ENCODE measurements around the gene SOX6. TPM values are rescaled to one million over a fixed set of nuclear protein-coding genes. Genes with fewer than 3 reads are reported as not detected.

SOX6 gene
- total and polyA plus RNA-seq, 2 donors (not counting 3 experiments of a cell fraction or from before 2014, with no cell fraction given), result 0.14 to 3.7 TPM

DNA sequence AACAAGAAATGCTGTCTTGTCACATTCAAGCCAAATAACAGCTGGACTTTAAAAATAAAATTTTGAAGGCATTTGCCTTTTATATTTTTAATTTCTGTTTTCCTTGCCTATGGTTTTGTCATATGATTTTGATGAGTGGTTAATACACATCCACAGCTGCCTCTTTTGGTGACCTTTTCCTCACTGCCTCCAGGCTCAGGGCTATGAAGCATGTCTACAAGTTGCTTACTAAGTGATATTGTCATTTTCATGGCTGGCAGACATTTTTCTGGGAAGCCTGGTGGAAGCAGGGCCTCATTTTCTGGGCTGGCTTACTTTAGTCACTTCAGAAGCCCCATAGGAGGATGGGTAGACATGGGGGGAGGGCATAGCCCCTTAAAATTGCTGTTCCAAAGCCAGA is 344.9 kb downstream of the SOX6 start:
- H3K27me3 ChIP-seq (ENCODE audit: control insufficient read depth in 2 of 2, insufficient read depth in 2 of 2, low read length in 2 of 2), result no peaks in the 10 kb centered on the region
- no peak for TF ChIP-seq POLR2A (IDR thresholded peaks at IDR 0.05; ENCODE audit: low read depth, low read length)
- no TSS peak for BruUV-seq (replicated peaks)
- H3K9ac ChIP-seq (replicated peaks; ENCODE audit: extremely low read depth, insufficient read depth, low read length), result no peak overlapping the region
- no peak overlapping the region for H2AFZ ChIP-seq (ENCODE audit: low read depth, low read length)
- POLR2A ChIA-PET, result no interaction called here
- H3K27ac ChIP-seq (ENCODE audit: insufficient read depth, low read depth, low read length), result no peak overlapping the region
- no peaks in the 10 kb centered on the region for H3K9me1 ChIP-seq (replicated peaks; ENCODE audit: control insufficient read depth, extremely low read depth, insufficient read depth, low read length)
- CTCF ChIA-PET, result interaction anchor here (1.4 kb wide), 1 partner anchor 8 kb away, joined by 3 read pairs; no protein-coding TSS in a partner anchor
- no peak for DNase-seq (ENCODE audit: low read depth, low spot score)
- no peak overlapping the region for H3K4me2 ChIP-seq (ENCODE audit: insufficient read depth, low read length)
- H3K4me1 ChIP-seq (ENCODE audit: control insufficient read depth, extremely low read depth, insufficient read depth, low read length), result peaks cover 2% of the 10 kb centered on the region
- H3K4me3 ChIP-seq (replicated peaks in 1 of 3; ENCODE audit: insufficient read depth in 1 of 3, low read depth in 1 of 3, low read length in 3 of 3), result no peak overlapping the region
- H4K20me1 ChIP-seq (replicated peaks; ENCODE audit: control insufficient read depth, extremely low read depth, insufficient read depth, low read length), result no peaks in the 10 kb centered on the region
- no peaks in the 10 kb centered on the region for H3K79me2 ChIP-seq (ENCODE audit: control insufficient read depth, insufficient read depth, low read length)
- no peak for FAIRE-seq
- dilution Hi-C loops (cut with MboI; ENCODE audit: extremely low pct_ligation_motif_present, low sequenced_read_pairs), result no loop called here
- no peaks in the 10 kb centered on the region for H3K36me3 ChIP-seq (ENCODE audit: control insufficient read depth in 2 of 2, extremely low read depth in 1 of 2, insufficient read depth in 2 of 2, low read length in 2 of 2)
- no peaks in the 10 kb centered on the region for H3K9me3 ChIP-seq (replicated peaks; ENCODE audit: control insufficient read depth, insufficient read depth, low read length)
- intact Hi-C loops (cut with micrococcal nuclease), result no loop called here

DNA sequence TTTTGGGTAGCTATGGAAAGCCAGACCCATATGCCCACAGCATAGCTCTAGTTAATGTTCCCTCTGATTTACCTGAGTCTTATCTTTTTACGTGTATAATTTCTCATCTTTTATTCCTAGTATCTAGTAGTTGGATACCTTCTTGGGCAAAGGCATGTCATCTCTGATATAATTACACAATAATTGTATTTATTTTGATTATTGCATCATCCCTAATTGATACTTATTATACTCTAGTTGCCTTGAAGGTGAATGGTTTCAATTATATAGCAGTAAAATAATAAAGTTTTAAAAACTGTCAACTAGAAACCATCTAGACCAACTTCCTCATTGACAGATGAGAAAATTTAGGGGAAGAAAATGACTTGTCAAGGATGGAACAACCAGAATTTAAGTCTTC is 347.3 kb downstream of the SOX6 start:
- H3K9me3 ChIP-seq (replicated peaks; ENCODE audit: control insufficient read depth, insufficient read depth, low read length), result no peaks in the 10 kb centered on the region
- BruUV-seq (replicated peaks), result no TSS peak
- H3K27me3 ChIP-seq (ENCODE audit: control insufficient read depth in 2 of 2, insufficient read depth in 2 of 2, low read length in 2 of 2), result peaks cover 0 to 2% of the 10 kb centered on the region in 2 experiments
- H3K4me3 ChIP-seq (replicated peaks in 1 of 3; ENCODE audit: insufficient read depth in 1 of 3, low read depth in 1 of 3, low read length in 3 of 3), result no peak overlapping the region
- dilution Hi-C loops (cut with MboI; ENCODE audit: extremely low pct_ligation_motif_present, low sequenced_read_pairs), result no loop called here
- H3K4me2 ChIP-seq (ENCODE audit: insufficient read depth, low read length), result no peak overlapping the region
- intact Hi-C loops (cut with micrococcal nuclease), result no loop called here
- H3K27ac ChIP-seq (ENCODE audit: insufficient read depth, low read depth, low read length), result no peak overlapping the region
- CTCF ChIA-PET, result interaction anchor here (1.6 kb wide), 1 partner anchor 68 kb away, joined by 5 read pairs; no protein-coding TSS in a partner anchor
- DNase-seq (ENCODE audit: low read depth, low spot score), result no peak
- no peaks in the 10 kb centered on the region for H4K20me1 ChIP-seq (replicated peaks; ENCODE audit: control insufficient read depth, extremely low read depth, insufficient read depth, low read length)
- H3K4me1 ChIP-seq (ENCODE audit: control insufficient read depth, extremely low read depth, insufficient read depth, low read length), result peaks cover 2% of the 10 kb centered on the region
- H3K9ac ChIP-seq (replicated peaks; ENCODE audit: extremely low read depth, insufficient read depth, low read length), result no peak overlapping the region
- no peak overlapping the region for H2AFZ ChIP-seq (ENCODE audit: low read depth, low read length)
- FAIRE-seq, result no peak
- no peaks in the 10 kb centered on the region for H3K9me1 ChIP-seq (replicated peaks; ENCODE audit: control insufficient read depth, extremely low read depth, insufficient read depth, low read length)
- POLR2A ChIA-PET, result no interaction called here
- TF ChIP-seq EZH2 (IDR thresholded peaks at IDR 0.05; ENCODE audit: borderline replicate concordance, low read depth, low read length, severe bottlenecking), result no peak
- H3K36me3 ChIP-seq (ENCODE audit: control insufficient read depth in 2 of 2, extremely low read depth in 1 of 2, insufficient read depth in 2 of 2, low read length in 2 of 2), result no peaks in the 10 kb centered on the region
- no peaks in the 10 kb centered on the region for H3K79me2 ChIP-seq (ENCODE audit: control insufficient read depth, insufficient read depth, low read length)
